Measurements from ENCODE around the gene ENTPD7. TPM values are rescaled to one million over a fixed set of nuclear protein-coding genes. Genes with fewer than 3 reads are reported as not detected.

Gene ENTPD7
- total and polyA plus RNA-seq, 2 of the 8 experiments (the other 6 are each of a cell fraction or from before 2014, with no cell fraction given), result 5.0 to 15.6 TPM

DNA sequence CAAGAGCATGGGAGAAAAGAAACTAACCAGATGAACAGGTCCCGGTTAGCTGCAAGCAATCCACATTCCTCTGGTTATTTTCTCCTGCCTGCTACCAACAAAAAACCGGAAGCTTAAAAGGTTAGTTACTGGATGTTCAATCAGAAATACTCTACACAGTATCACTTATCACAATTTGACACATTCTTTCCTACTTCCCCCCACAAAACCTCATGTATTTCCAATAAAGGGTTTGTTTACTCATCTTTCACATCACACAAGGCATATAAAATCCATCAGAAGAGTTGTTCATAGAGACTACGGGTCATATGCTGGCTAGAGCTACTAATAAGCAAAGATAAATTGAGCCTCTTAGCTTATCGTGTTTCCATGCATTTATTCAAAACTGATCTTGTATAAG lies 43.9 kb upstream of the ENTPD7 start (continued):
- TF ChIP-seq CHD1 (IDR thresholded peaks at IDR 0.05; ENCODE audit: low read depth, low read length), result no peak
- TF ChIP-seq, protein P1, sequence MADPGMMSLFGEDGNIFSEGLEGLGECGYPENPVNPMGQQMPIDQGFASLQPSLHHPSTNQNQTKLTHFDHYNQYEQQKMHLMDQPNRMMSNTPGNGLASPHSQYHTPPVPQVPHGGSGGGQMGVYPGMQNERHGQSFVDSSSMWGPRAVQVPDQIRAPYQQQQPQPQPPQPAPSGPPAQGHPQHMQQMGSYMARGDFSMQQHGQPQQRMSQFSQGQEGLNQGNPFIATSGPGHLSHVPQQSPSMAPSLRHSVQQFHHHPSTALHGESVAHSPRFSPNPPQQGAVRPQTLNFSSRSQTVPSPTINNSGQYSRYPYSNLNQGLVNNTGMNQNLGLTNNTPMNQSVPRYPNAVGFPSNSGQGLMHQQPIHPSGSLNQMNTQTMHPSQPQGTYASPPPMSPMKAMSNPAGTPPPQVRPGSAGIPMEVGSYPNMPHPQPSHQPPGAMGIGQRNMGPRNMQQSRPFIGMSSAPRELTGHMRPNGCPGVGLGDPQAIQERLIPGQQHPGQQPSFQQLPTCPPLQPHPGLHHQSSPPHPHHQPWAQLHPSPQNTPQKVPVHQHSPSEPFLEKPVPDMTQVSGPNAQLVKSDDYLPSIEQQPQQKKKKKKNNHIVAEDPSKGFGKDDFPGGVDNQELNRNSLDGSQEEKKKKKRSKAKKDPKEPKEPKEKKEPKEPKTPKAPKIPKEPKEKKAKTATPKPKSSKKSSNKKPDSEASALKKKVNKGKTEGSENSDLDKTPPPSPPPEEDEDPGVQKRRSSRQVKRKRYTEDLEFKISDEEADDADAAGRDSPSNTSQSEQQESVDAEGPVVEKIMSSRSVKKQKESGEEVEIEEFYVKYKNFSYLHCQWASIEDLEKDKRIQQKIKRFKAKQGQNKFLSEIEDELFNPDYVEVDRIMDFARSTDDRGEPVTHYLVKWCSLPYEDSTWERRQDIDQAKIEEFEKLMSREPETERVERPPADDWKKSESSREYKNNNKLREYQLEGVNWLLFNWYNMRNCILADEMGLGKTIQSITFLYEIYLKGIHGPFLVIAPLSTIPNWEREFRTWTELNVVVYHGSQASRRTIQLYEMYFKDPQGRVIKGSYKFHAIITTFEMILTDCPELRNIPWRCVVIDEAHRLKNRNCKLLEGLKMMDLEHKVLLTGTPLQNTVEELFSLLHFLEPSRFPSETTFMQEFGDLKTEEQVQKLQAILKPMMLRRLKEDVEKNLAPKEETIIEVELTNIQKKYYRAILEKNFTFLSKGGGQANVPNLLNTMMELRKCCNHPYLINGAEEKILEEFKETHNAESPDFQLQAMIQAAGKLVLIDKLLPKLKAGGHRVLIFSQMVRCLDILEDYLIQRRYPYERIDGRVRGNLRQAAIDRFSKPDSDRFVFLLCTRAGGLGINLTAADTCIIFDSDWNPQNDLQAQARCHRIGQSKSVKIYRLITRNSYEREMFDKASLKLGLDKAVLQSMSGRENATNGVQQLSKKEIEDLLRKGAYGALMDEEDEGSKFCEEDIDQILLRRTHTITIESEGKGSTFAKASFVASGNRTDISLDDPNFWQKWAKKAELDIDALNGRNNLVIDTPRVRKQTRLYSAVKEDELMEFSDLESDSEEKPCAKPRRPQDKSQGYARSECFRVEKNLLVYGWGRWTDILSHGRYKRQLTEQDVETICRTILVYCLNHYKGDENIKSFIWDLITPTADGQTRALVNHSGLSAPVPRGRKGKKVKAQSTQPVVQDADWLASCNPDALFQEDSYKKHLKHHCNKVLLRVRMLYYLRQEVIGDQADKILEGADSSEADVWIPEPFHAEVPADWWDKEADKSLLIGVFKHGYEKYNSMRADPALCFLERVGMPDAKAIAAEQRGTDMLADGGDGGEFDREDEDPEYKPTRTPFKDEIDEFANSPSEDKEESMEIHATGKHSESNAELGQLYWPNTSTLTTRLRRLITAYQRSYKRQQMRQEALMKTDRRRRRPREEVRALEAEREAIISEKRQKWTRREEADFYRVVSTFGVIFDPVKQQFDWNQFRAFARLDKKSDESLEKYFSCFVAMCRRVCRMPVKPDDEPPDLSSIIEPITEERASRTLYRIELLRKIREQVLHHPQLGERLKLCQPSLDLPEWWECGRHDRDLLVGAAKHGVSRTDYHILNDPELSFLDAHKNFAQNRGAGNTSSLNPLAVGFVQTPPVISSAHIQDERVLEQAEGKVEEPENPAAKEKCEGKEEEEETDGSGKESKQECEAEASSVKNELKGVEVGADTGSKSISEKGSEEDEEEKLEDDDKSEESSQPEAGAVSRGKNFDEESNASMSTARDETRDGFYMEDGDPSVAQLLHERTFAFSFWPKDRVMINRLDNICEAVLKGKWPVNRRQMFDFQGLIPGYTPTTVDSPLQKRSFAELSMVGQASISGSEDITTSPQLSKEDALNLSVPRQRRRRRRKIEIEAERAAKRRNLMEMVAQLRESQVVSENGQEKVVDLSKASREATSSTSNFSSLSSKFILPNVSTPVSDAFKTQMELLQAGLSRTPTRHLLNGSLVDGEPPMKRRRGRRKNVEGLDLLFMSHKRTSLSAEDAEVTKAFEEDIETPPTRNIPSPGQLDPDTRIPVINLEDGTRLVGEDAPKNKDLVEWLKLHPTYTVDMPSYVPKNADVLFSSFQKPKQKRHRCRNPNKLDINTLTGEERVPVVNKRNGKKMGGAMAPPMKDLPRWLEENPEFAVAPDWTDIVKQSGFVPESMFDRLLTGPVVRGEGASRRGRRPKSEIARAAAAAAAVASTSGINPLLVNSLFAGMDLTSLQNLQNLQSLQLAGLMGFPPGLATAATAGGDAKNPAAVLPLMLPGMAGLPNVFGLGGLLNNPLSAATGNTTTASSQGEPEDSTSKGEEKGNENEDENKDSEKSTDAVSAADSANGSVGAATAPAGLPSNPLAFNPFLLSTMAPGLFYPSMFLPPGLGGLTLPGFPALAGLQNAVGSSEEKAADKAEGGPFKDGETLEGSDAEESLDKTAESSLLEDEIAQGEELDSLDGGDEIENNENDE (IDR thresholded peaks at IDR 0.05; ENCODE audit: insufficient replicate concordance, low read length), result no peak
- no peak for TF ChIP-seq EZH2 (IDR thresholded peaks at IDR 0.05; ENCODE audit: low read depth, low read length, severe bottlenecking)
